Mucosa of rectum (tissue), 2 donors: Measurements from ENCODE around the gene COL17A1.
A peak's percentile ranks its signal among the peaks of the same experiment; 100 is the strongest.

ENCODE experiments used
- H3K27ac ChIP-seq, 2 donors: one replicate each; pipeline ENCODE4 v1.7.0; 2013; ENCODE audit warnings: inconsistent platforms in 2 of 2, low read depth in 2 of 2, low read length in 2 of 2
- H3K27me3 ChIP-seq, 2 donors: one replicate each; pipeline ENCODE4 v1.7.0; 2013; ENCODE audit warnings: low read length in 2 of 2; ENCODE audit not compliant: control insufficient read depth in 2 of 2, insufficient read depth in 2 of 2
- H3K36me3 ChIP-seq, 2 donors: one replicate each; pipeline ENCODE4 v1.7.0; 2013; ENCODE audit warnings: low read length in 2 of 2; ENCODE audit not compliant: control insufficient read depth in 2 of 2, insufficient read depth in 2 of 2
- H3K4me1 ChIP-seq, 2 donors: one replicate each; pipeline ENCODE4 v1.7.0; 2013; ENCODE audit warnings: low read length in 2 of 2, mild to moderate bottlenecking in 1 of 2; ENCODE audit not compliant: control insufficient read depth in 2 of 2, insufficient read depth in 2 of 2
- H3K4me3 ChIP-seq, 2 donors: one replicate each; pipeline ENCODE4 v1.7.0; 2013; ENCODE audit warnings: low read length in 2 of 2
- H3K9ac ChIP-seq, 2 donors: one replicate each; pipeline ENCODE4 v1.7.0; 2013; ENCODE audit warnings: low read length in 2 of 2, low read depth in 1 of 2, mild to moderate bottlenecking in 1 of 2
- H3K9me3 ChIP-seq, 2 donors: one replicate each; pipeline ENCODE4 v1.7.0; 2013; ENCODE audit warnings: low read length in 2 of 2; ENCODE audit not compliant: control insufficient read depth in 2 of 2
- donor health status: healthy.
- donor health status: Normal muscosa, but diverticular disease.

Gene COL17A1

DNA sequence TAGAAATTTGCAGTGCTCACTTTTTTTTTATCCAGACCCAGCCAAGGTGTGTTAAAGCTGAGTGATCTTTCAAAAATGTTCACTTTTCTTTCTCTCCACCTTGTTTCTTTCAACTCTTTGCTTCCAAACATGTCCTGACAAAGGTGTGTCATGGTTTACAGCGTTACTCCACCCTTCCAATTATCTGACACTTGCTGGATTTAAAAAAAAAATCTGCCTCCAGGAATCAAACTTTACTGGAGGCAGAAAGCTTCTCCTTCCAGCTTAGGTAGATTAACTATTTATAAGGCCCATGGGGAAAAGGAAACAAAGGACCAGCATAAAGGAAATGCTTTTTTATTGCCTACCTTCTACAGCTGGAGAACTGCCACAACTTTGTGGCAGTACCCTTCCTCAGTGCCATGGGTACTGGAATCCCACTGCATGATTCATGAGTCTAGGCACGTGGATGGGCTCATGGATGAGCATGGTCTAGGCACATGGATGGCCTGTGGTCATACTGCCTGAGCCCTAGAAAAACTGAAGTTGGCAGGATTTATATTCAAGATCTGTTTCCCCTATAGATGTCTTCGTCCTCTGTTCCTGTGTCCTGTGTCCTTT, at the start of gene COL17A1:
TSS of gene COL17A1 (minus strand) at position 80 of the 600 bp plus-strand sequence. CDS start 5,207 bp downstream, outside the sequence.
- Histone ChIP-seq H3K36me3 (no peaks in the 10 kb centered on the region), H3K27me3 (no peaks in the 10 kb centered on the region), H3K4me3 (peak within 1 kb of the TSS; percentile 44 to 71), H3K4me1 (peaks cover 4 to 7% of the 10 kb centered on the region in 2 donors), H3K27ac (peak within 1 kb of the TSS; percentile 61 to 77), H3K9me3 (no peaks in the 10 kb centered on the region), H3K9ac (peak within 1 kb of the TSS; percentile 36 to 58)

DNA sequence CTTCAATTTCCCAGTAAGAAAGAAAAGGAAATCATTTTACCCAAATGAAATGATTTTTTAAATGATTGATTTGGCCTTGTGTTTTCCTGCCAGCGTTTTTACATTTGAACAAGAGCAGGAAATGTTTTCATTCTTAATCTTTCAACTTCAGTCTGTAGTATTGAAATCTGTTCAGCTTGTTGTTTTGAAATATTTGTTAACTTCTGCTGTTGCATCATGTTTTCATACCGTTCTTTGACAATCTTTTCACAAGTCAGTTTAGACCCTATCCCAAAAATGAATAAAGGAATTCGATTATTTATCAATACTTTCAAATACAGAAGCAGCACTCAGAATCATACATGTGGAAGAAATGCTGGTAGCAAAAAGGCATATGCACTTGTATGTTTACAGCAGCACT, 44.4 kb upstream of the COL17A1 start:
- Histone ChIP-seq H3K9me3 (no peaks in the 10 kb centered on the region), H3K36me3 (no peaks in the 10 kb centered on the region), H3K9ac (no peak overlapping the region), H3K4me1 (no peaks in the 10 kb centered on the region), H3K27me3 (no peaks in the 10 kb centered on the region), H3K4me3 (no peak overlapping the region), H3K27ac (no peak overlapping the region)

DNA sequence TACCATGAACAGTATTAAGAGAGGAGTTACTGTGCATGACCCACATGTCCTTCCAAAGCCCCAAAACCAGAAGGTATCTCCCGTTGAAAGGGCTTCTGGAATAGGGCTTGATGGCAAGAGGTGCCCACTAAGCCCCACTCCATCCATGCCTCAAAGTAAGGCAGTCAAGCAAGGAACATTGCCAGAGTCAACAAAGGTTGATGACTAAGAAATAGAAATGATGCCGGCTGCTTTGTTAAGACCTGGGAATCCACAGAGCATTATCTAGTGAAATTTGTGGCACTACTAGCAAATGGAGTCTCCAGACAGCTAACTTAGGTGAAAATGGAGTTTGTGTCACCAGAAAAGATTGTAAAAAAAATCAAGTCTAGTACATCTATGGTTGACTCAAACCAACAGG, 42.5 kb upstream of the COL17A1 start:
- no peaks in the 10 kb centered on the region for H3K27me3 ChIP-seq
- H3K4me1 ChIP-seq = no peaks in the 10 kb centered on the region
- H3K27ac ChIP-seq = no peak overlapping the region
- H3K4me3 ChIP-seq = no peak overlapping the region
- no peaks in the 10 kb centered on the region for H3K36me3 ChIP-seq
- no peaks in the 10 kb centered on the region for H3K9me3 ChIP-seq
- no peak overlapping the region for H3K9ac ChIP-seq

DNA sequence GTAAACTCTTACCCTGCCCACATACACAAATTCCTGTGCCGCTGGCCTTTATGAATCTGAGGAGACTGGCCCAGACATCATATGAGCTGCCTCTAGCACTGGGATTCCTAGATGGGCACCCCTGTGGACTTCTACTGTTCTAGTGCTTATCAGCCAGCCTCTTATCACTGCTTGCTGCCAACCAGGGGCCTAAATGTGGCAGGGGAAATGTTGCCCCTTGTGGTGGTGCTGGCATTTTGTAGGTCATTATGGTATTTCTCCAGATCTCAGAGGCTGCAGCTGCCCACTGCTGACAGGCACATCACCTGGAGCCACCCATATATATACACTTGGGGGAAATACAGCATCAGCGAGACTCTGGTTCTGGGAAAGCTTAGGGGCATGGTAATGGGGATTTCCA, 41.7 kb upstream of the COL17A1 start:
- Histone ChIP-seq H3K27me3 (no peaks in the 10 kb centered on the region), H3K4me1 (no peaks in the 10 kb centered on the region), H3K27ac (no peak overlapping the region)

DNA sequence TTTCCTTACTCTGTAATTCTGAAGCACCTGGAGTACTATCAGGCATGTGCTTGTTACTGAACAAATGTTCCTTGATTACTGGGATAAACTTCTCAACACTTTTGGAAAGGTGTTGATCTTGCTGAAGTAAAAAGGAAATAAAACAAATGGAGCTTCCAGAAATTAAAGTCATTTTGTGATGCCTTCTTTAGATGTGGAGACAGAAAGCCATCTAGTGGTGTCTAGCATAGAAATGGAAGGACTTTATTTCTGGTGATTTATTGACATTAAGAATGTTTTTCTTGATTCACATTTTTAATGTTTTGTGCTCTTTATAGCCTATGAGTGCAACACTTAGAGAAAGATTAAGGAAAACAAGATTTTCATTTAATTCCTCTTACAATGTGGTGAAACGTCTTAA, 37.7 kb upstream of the COL17A1 start:
- no peak overlapping the region for H3K27ac ChIP-seq
- no peak overlapping the region for H3K9ac ChIP-seq
- H3K36me3 ChIP-seq = no peaks in the 10 kb centered on the region
- peaks cover 4 to 5% of the 10 kb centered on the region in 2 donors for H3K4me1 ChIP-seq
- no peaks in the 10 kb centered on the region for H3K27me3 ChIP-seq
- H3K4me3 ChIP-seq = no peak overlapping the region
- H3K9me3 ChIP-seq = no peaks in the 10 kb centered on the region

More for the DNA sequence above, 41.7 kb upstream of the COL17A1 start:
- Histone ChIP-seq H3K9me3 (no peaks in the 10 kb centered on the region), H3K4me3 (no peak overlapping the region), H3K9ac (no peak overlapping the region), H3K36me3 (no peaks in the 10 kb centered on the region)

DNA sequence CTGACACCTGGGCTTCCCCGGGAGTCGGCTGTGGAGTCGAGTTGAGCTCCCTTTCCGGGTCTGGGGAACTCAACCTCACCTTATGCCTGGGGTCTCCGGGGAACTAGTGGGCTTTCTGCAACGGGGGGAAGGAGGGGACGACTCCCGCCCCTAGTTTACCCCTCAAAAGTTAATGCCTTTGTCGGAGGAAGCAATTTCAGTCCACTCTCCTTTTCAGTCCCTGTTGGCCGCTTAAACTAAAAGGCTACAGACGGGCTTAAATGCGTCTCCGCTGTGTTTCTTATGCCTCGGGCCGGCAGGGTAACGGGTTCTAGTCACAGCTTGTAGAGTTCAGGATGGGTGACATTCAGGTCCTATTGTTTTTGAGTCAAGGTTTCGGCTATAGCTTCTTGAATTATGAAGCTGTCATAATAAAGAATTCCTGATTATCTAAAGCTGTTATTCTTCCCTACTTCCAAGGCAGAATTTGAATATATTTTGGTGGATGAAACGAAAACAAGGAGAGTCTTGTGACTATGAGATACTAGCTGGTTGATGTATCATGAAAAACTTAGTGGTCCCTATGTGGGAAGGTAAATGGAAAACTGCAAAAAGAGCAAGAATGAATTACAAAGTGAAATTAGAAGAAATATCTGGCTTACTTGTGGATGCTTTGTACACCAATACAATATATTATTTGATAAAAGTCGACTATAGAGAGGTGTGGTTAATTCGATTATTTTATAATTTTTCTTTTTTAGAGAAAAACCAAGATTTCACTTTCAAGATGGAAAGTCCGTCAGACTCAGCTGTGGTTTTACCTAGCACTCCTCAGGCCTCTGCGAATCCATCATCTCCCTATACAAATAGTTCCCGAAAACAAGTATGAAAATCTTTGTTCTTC, 36.8 kb upstream of the COL17A1 start:
- Histone ChIP-seq H3K4me3 (peak overlapping the region; percentile 97 to 98), H3K9me3 (no peaks in the 10 kb centered on the region), H3K27ac (peak overlapping the region; percentile 89 to 90), H3K9ac (peak overlapping the region; percentile 97 to 98), H3K27me3 (no peaks in the 10 kb centered on the region), H3K4me1 (peaks cover 5 to 10% of the 10 kb centered on the region in 2 donors), H3K36me3 (no peaks in the 10 kb centered on the region)

DNA sequence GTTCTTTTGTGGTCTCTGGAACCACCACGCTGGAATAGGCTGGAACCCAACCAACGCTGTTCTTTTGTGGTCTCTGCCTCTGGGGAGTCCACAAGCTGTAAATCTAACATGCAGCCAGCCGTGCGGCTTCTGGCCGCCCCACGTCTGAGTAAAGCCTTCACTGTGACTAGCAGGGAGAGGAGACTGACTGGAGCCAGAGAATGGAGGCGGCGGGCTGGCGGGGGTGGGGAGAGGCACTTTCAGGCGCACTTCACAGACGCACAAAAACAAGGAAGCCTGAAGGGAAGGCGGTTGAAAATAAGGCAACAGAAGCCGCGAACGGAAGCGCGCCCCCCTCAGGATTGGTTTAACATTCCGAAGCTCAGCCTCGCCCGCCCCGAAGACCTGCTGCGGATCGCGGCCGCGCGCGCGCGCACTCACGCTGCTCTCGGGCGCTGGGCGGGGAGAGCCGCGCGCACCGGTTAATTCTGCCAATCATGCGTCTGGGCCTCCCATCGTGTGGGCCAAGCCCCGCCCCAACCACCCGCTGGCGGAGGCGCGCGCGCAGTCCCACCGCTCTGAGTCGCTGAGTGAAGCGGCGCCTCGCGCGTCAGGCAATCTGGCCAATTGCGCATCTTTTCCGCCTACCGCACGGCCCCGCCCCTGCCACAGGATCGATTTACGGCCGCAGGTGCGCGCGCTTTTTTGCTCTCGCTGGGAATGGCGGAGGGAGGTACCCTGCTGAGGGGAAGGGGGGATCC, 36.0 kb upstream of the COL17A1 start, which contains the start of gene SFR1:
TSS of gene SFR1 (plus strand) at position 687 of the 740 bp plus-strand sequence. CDS start at position 700, 13 bp downstream.
- Histone ChIP-seq H3K9ac (peak within 1 kb of the TSS; percentile 97 to 100), H3K27me3 (no peaks in the 10 kb centered on the region), H3K36me3 (no peaks in the 10 kb centered on the region), H3K4me1 (peaks cover 5 to 10% of the 10 kb centered on the region in 2 donors), H3K9me3 (no peaks in the 10 kb centered on the region), H3K4me3 (peak within 1 kb of the TSS; percentile 97 to 98), H3K27ac (peak within 1 kb of the TSS; percentile 98 to 100)

DNA sequence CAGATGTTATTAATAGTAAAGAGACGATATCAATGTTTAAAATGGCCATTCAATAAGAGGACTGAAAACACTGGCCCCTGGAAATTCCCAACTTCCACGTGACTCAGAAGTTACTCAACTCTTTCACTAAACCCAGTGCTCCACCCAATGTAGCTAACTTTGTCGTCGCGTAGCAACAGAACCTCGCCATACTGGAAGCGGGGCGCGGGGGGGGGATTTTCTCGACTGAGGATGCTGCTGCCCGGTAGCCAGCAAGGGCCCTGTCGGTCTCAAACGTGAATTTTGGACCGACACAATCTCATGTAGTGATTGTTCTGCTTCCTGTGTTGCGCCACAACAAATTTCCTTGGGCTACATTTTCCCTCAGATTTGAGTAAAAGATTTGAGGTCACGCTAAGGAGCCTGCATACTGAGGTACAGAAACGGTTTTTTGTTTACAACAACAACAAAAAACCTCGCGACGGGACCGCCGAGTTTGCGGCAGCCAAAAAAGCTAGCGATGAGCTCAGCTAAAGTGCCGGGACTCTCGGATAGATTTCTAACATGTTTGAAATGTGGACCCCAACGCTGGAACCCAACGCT, 35.3 kb upstream of the COL17A1 start:
- Histone ChIP-seq H3K27ac (peak overlapping the region; percentile 98 to 100), H3K9me3 (no peaks in the 10 kb centered on the region), H3K4me1 (peaks cover 5 to 10% of the 10 kb centered on the region in 2 donors), H3K36me3 (no peaks in the 10 kb centered on the region), H3K9ac (peak overlapping the region; percentile 85 to 100), H3K27me3 (no peaks in the 10 kb centered on the region), H3K4me3 (peak overlapping the region; percentile 97)

DNA sequence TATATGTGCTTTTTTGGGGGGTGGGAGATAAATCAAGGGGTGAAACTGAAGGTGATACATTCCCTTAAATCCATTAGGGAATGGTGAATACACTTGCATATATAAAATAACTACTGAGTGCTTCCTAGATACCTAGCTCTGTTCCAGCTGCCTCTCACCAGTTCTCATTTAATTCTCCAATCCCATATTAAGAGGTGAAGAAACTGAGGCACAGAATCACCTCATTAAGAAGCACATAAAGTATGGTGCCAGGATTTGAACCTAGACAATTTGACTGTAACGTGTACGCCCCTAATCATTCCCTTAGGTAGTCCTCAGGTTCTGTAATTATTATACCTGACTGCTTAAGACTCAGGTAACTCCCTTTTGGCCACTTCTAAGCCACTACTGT, 34.8 kb upstream of the COL17A1 start:
- Histone ChIP-seq H3K9me3 (no peaks in the 10 kb centered on the region), H3K4me1 (peaks cover 5 to 10% of the 10 kb centered on the region in 2 donors), H3K36me3 (no peaks in the 10 kb centered on the region), H3K27me3 (no peaks in the 10 kb centered on the region), H3K9ac (peak overlapping the region; percentile 55 to 60), H3K27ac (peak overlapping the region; percentile 98 to 100), H3K4me3 (peak overlapping the region; percentile 97)
